Activated CD4-positive, alpha-beta memory T cell treated with anti-CD3 and anti-CD28 coated beads for 36 hours (primary cell): ENCODE data around the gene IL10RA. TPM values are rescaled to one million over a fixed set of nuclear protein-coding genes. Genes with fewer than 3 reads are reported as not detected.

ENCODE experiments used
- CTCF ChIA-PET: fragments of 350-600 bp; sonication (Branson Sonifier 250); formaldehyde crosslinking; loops from one replicate; lab custom pipeline; 2021; ENCODE audit warnings: antibody characterized with exemption, inconsistent platforms; lab: Charles Lee
- POLR2A ChIA-PET: fragments of 350-600 bp; sonication (Branson Sonifier 250); formaldehyde crosslinking; loops from one replicate; lab custom pipeline; 2021; ENCODE audit warnings: antibody characterized with exemption; lab: Charles Lee
- DNase-seq: peaks from one replicate; pipeline ENCODE4 v3.0.0-alpha.2; 2020
- H3K27ac Mint-ChIP-seq: one replicate; pipeline ENCODE4 v1.8.0; 2021; ENCODE audit warnings: mixed read lengths
- H3K27me3 Mint-ChIP-seq: one replicate; pipeline ENCODE4 v1.8.0; 2021; ENCODE audit warnings: mixed read lengths
- H3K36me3 Mint-ChIP-seq: one replicate; pipeline ENCODE4 v1.8.0; 2021; ENCODE audit warnings: mixed read lengths
- H3K4me1 Mint-ChIP-seq: one replicate; pipeline ENCODE4 v1.8.0; 2021; ENCODE audit warnings: low read depth, mixed read lengths
- H3K4me3 Mint-ChIP-seq: one replicate; pipeline ENCODE4 v1.8.0; 2021; ENCODE audit warnings: mild to moderate bottlenecking, mixed read lengths
- H3K9me3 Mint-ChIP-seq: one replicate; pipeline ENCODE4 v1.8.0; 2021; ENCODE audit warnings: mixed read lengths
- intact Hi-C: fragments of 100-400 bp; cut with micrococcal nuclease; formaldehyde crosslinking; loops from one replicate; pipeline ENCODE4 v1.15.1; 2023
- total RNA-seq, 2 experiments: library from RNA; stranded (reverse); gene quantifications; one replicate each; pipeline ENCODE4 v1.2.3, GENCODE V29; 2021

Gene IL10RA
- total RNA-seq, 2 experiments from 2014 or later, result 114 to 117 TPM

GRCh38 chr11:118046964-118047700 lies 60.9 kb downstream of the IL10RA start:
- intact Hi-C loops, result loop anchor here (1.0 kb wide), 5 partner anchors 14 to 60 kb away; no protein-coding TSS in a partner anchor
- H3K36me3 Mint-ChIP-seq, result no peaks in the 10 kb centered on the region
- H3K4me3 Mint-ChIP-seq, result no peak overlapping the region
- ChIA-PET CTCF (interaction anchor here (1.0 to 4.8 kb wide), 7 partner anchors 46 to 240 kb away, joined by 3 to 36 read pairs (median 11); no protein-coding TSS in a partner anchor), POLR2A (interaction anchor here (1.0 to 5.4 kb wide), 5 partner anchors 40 to 67 kb away, joined by 3 to 77 read pairs (median 11); partner anchors contain the start of gene IL10RA)
- peak overlapping the region; percentile 91 for H3K27ac Mint-ChIP-seq
- H3K4me1 Mint-ChIP-seq, result peaks cover 91% of the 10 kb centered on the region
- no peaks in the 10 kb centered on the region for H3K9me3 Mint-ChIP-seq
- peak; percentile 57 for DNase-seq
- no peaks in the 10 kb centered on the region for H3K27me3 Mint-ChIP-seq

GRCh38 chr11:118047749-118048148 lies 61.6 kb downstream of the IL10RA start:
- DNase-seq, result no peak
- H3K4me3 Mint-ChIP-seq, result no peak overlapping the region
- intact Hi-C loops, result no loop called here
- no peaks in the 10 kb centered on the region for H3K36me3 Mint-ChIP-seq
- peak overlapping the region; percentile 91 for H3K27ac Mint-ChIP-seq
- ChIA-PET POLR2A (interaction anchor here (0.7 to 5.4 kb wide), 3 partner anchors 46 to 101 kb away, joined by 4 to 77 read pairs (median 11); partner anchors contain the start of gene IL10RA), CTCF (interaction anchor here (1.0 to 4.8 kb wide), 7 partner anchors 47 to 241 kb away, joined by 3 to 36 read pairs (median 11); no protein-coding TSS in a partner anchor)
- H3K27me3 Mint-ChIP-seq, result no peaks in the 10 kb centered on the region
- H3K9me3 Mint-ChIP-seq, result no peaks in the 10 kb centered on the region
- H3K4me1 Mint-ChIP-seq, result peaks cover 91% of the 10 kb centered on the region

GRCh38 chr11:118048472-118049370 lies 62.5 kb downstream of the IL10RA start:
- ChIA-PET POLR2A (interaction anchor here (0.7 to 5.4 kb wide), 3 partner anchors 47 to 102 kb away, joined by 4 to 77 read pairs (median 11); partner anchors contain the start of gene IL10RA), CTCF (interaction anchor here (0.6 to 4.8 kb wide), 7 partner anchors 48 to 242 kb away, joined by 3 to 36 read pairs (median 11); no protein-coding TSS in a partner anchor)
- Mint-ChIP-seq H3K27ac (peak overlapping the region; percentile 75), H3K4me3 (no peak overlapping the region), H3K9me3 (no peaks in the 10 kb centered on the region), H3K27me3 (no peaks in the 10 kb centered on the region), H3K4me1 (peaks cover 87% of the 10 kb centered on the region), H3K36me3 (no peaks in the 10 kb centered on the region)
- DNase-seq, result peak; percentile 48
- intact Hi-C loops, result no loop called here

GRCh38 chr11:118049771-118050170 lies 63.6 kb downstream of the IL10RA start:
- peak overlapping the region; percentile 56 for H3K27ac Mint-ChIP-seq

GRCh38 chr11:118050208-118050891 lies 64.2 kb downstream of the IL10RA start:
- Mint-ChIP-seq H3K4me1 (peaks cover 71% of the 10 kb centered on the region), H3K4me3 (no peak overlapping the region), H3K9me3 (no peaks in the 10 kb centered on the region), H3K27ac (peak overlapping the region; percentile 84), H3K27me3 (no peaks in the 10 kb centered on the region), H3K36me3 (no peaks in the 10 kb centered on the region)
- intact Hi-C loops, result loop anchor here (5.0 kb wide), 2 partner anchors 118 to 192 kb away; no protein-coding TSS in a partner anchor
- CTCF ChIA-PET, result interaction anchor here (1.0 to 6.8 kb wide), 7 partner anchors 50 to 243 kb away, joined by 3 to 248 read pairs (median 86); partner anchors contain the start of gene IL10RA
- DNase-seq, result peak; percentile 8
- POLR2A ChIA-PET, result interaction anchor here (0.7 to 4.2 kb wide), 4 partner anchors 49 to 107 kb away, joined by 4 to 47 read pairs (median 28); partner anchors contain the start of gene IL10RA

More at GRCh38 chr11:118049771-118050170, 63.6 kb downstream of the IL10RA start:
- no peaks in the 10 kb centered on the region for H3K36me3 Mint-ChIP-seq
- POLR2A ChIA-PET, result interaction anchor here (2.5 to 5.4 kb wide), 3 partner anchors 48 to 63 kb away, joined by 11 to 77 read pairs (median 38); partner anchors contain the start of gene IL10RA
- intact Hi-C loops, result loop anchor here (5.0 kb wide), 2 partner anchors 117 to 193 kb away; no protein-coding TSS in a partner anchor
- peaks cover 76% of the 10 kb centered on the region for H3K4me1 Mint-ChIP-seq
- no peaks in the 10 kb centered on the region for H3K9me3 Mint-ChIP-seq
- CTCF ChIA-PET, result interaction anchor here (1.0 to 6.8 kb wide), 3 partner anchors 70 to 233 kb away, joined by 3 to 248 read pairs (median 86); no protein-coding TSS in a partner anchor
- DNase-seq, result peak; percentile 16
- H3K27me3 Mint-ChIP-seq, result no peaks in the 10 kb centered on the region
- no peak overlapping the region for H3K4me3 Mint-ChIP-seq

Other genes starting within 250 kb of the IL10RA start
- under 1 TPM; 0.29 to 0.67 TPM for gene DSCAML1, start 189.2 kb upstream of the IL10RA start, total RNA-seq
- not detected for gene FXYD2, start 161.7 kb upstream of the IL10RA start, total RNA-seq
- gene FXYD6, start 109.7 kb upstream of the IL10RA start, total RNA-seq, result under 1 TPM; 0.26 to 0.61 TPM
- gene TMPRSS13, start 57.0 kb upstream of the IL10RA start, total RNA-seq, result 1 to 10 TPM; 2.0 to 2.6 TPM
- gene TMPRSS4, start 90.7 kb downstream of the IL10RA start, total RNA-seq, result not detected
- under 1 TPM; 0.22 to 0.40 TPM for gene SMIM35, start 100.6 kb downstream of the IL10RA start, total RNA-seq
- under 1 TPM; 0.22 to 0.36 TPM for gene SCN4B, start 166.4 kb downstream of the IL10RA start, total RNA-seq
- not detected for gene SCN2B, start 190.2 kb downstream of the IL10RA start, total RNA-seq
- 100 to 1,000 TPM; 155 to 163 TPM for gene JAML, start 238.6 kb downstream of the IL10RA start, total RNA-seq